Activated naive CD8-positive, alpha-beta T cell treated with anti-CD3 and anti-CD28 coated beads, Interleukin-2, amount 10 ng/mL, durations not matched to agents 7 days and 5 days (primary cell): ENCODE data around the gene EIF4E1B. TPM values are rescaled to one million over a fixed set of nuclear protein-coding genes. Genes with fewer than 3 reads are reported as not detected.
"Not testable (repeated sequence)": the region's sequence is repeated elsewhere in the genome, so short reads cannot be mapped to it uniquely, and the experiment has no call there.

Experiments
- ATAC-seq: fragments of 150-1000 bp; cut with Tn5 transposase; one replicate; pipeline ENCODE4 v1.10.0; 2021; ENCODE audit warnings: low read depth, moderate library complexity
- POLR2A ChIA-PET: fragments of 350-600 bp; sonication (Branson Sonifier 250); formaldehyde crosslinking; loops from one replicate; lab custom pipeline; 2021; ENCODE audit warnings: antibody characterized with exemption; lab: Charles Lee
- DNase-seq: peaks from one replicate; pipeline ENCODE4 v3.0.0; 2021
- H3K27ac Mint-ChIP-seq: one replicate; pipeline ENCODE4 v1.8.0; 2022; ENCODE audit warnings: mild to moderate bottlenecking, mixed read lengths
- H3K27me3 Mint-ChIP-seq: one replicate; pipeline ENCODE4 v1.8.0; 2022; ENCODE audit warnings: mild to moderate bottlenecking, moderate library complexity, mixed read lengths
- H3K36me3 Mint-ChIP-seq: one replicate; pipeline ENCODE4 v1.8.0; 2021; ENCODE audit warnings: mild to moderate bottlenecking, mixed read lengths
- H3K4me1 Mint-ChIP-seq: one replicate; pipeline ENCODE4 v1.8.0; 2021; ENCODE audit warnings: mixed read lengths
- H3K4me3 Mint-ChIP-seq: one replicate; pipeline ENCODE4 v1.8.0; 2022; ENCODE audit warnings: mild to moderate bottlenecking, moderate library complexity, mixed read lengths
- H3K9me3 Mint-ChIP-seq: one replicate; pipeline ENCODE4 v1.8.0; 2021; ENCODE audit warnings: mixed read lengths
- total RNA-seq, 2 experiments: library from RNA; stranded (reverse); gene quantifications; one replicate each; pipeline ENCODE4 v1.2.3, GENCODE V29; 2021

The EIF4E1B gene
- total RNA-seq: not detected

GRCh38 chr5:176629853-176630680 lies at the start of gene EIF4E1B, which contains the start of gene SNCB:
TSS of gene EIF4E1B (plus strand) at chr5:176630675. CDS start at chr5:176642788, 12,113 bp downstream.
TSS of gene SNCB (minus strand) at chr5:176630534. CDS start at chr5:176629654, 880 bp downstream.
- no peaks in the 10 kb centered on the region for H3K9me3 Mint-ChIP-seq
- H3K36me3 Mint-ChIP-seq: no peaks in the 10 kb centered on the region
- POLR2A ChIA-PET: interaction anchor here (0.9 to 1.7 kb wide), 4 partner anchors 8 to 17 kb away, joined by 3 to 8 read pairs (median 3); partner anchors contain the start of gene TSPAN17
- H3K27me3 Mint-ChIP-seq: peaks cover 75% of the 10 kb centered on the region
- DNase-seq (peak; percentile 78), ATAC-seq (peak; percentile 92)
- no peak within 1 kb of the TSS for H3K27ac Mint-ChIP-seq
- peaks cover 17% of the 10 kb centered on the region for H3K4me1 Mint-ChIP-seq
- peak within 1 kb of the TSS; percentile 64 for H3K4me3 Mint-ChIP-seq

GRCh38 chr5:176581361-176581760 lies 49.1 kb upstream of the EIF4E1B start:
- Mint-ChIP-seq H3K9me3 (peaks cover 7% of the 10 kb centered on the region), H3K4me1 (no peaks in the 10 kb centered on the region), H3K4me3 (no peak overlapping the region), H3K27me3 (no peaks in the 10 kb centered on the region), H3K36me3 (no peaks in the 10 kb centered on the region), H3K27ac (no peak overlapping the region)
- POLR2A ChIA-PET: no interaction called here
- ATAC-seq (no peak), DNase-seq (no peak)

GRCh38 chr5:176583076-176583475 lies 47.4 kb upstream of the EIF4E1B start:
- Mint-ChIP-seq H3K36me3 (no peaks in the 10 kb centered on the region), H3K27me3 (no peaks in the 10 kb centered on the region), H3K4me1 (no peaks in the 10 kb centered on the region), H3K27ac (no peak overlapping the region), H3K9me3 (peaks cover 7% of the 10 kb centered on the region), H3K4me3 (no peak overlapping the region)
- ATAC-seq (no peak), DNase-seq (no peak)
- POLR2A ChIA-PET: no interaction called here

GRCh38 chr5:176587398-176587797 lies 43.1 kb upstream of the EIF4E1B start:
- peaks cover 7% of the 10 kb centered on the region for H3K9me3 Mint-ChIP-seq
- POLR2A ChIA-PET: no interaction called here
- H3K27me3 Mint-ChIP-seq: no peaks in the 10 kb centered on the region
- H3K4me3 Mint-ChIP-seq: no peak overlapping the region
- no peak for ATAC-seq
- H3K4me1 Mint-ChIP-seq: no peaks in the 10 kb centered on the region
- H3K36me3 Mint-ChIP-seq: no peaks in the 10 kb centered on the region
- H3K27ac Mint-ChIP-seq: no peak overlapping the region
- DNase-seq: no peak

GRCh38 chr5:176588297-176588696 lies 42.2 kb upstream of the EIF4E1B start:
- peak overlapping the region; percentile 27 for H3K27ac Mint-ChIP-seq
- DNase-seq: no peak
- H3K9me3 Mint-ChIP-seq: peaks cover 7% of the 10 kb centered on the region
- no peaks in the 10 kb centered on the region for H3K36me3 Mint-ChIP-seq
- no peaks in the 10 kb centered on the region for H3K4me1 Mint-ChIP-seq
- POLR2A ChIA-PET: no interaction called here
- no peak overlapping the region for H3K4me3 Mint-ChIP-seq
- no peak for ATAC-seq
- no peaks in the 10 kb centered on the region for H3K27me3 Mint-ChIP-seq

GRCh38 chr5:176589039-176589769 lies 41.3 kb upstream of the EIF4E1B start:
- Mint-ChIP-seq H3K27ac (no peak overlapping the region), H3K9me3 (peaks cover 6% of the 10 kb centered on the region), H3K4me3 (no peak overlapping the region), H3K4me1 (no peaks in the 10 kb centered on the region), H3K36me3 (no peaks in the 10 kb centered on the region), H3K27me3 (peaks cover 4% of the 10 kb centered on the region)
- no peak for ATAC-seq
- DNase-seq: no peak
- POLR2A ChIA-PET: no interaction called here

- DNase-seq (no peak), ATAC-seq (no peak)
- H3K36me3 Mint-ChIP-seq: no peaks in the 10 kb centered on the region
- peaks cover 4% of the 10 kb centered on the region for H3K9me3 Mint-ChIP-seq
- no peak overlapping the region for H3K4me3 Mint-ChIP-seq
- POLR2A ChIA-PET: no interaction called here
- H3K27ac Mint-ChIP-seq: no peak overlapping the region
- H3K4me1 Mint-ChIP-seq: no peaks in the 10 kb centered on the region
- H3K27me3 Mint-ChIP-seq: peaks cover 6% of the 10 kb centered on the region
These were observed 40.3 kb upstream of the EIF4E1B start for GRCh38 chr5:176590035-176590717.

- DNase-seq, H3K27ac Mint-ChIP-seq, H3K4me1 Mint-ChIP-seq, H3K36me3 Mint-ChIP-seq, H3K4me3 Mint-ChIP-seq, H3K9me3 Mint-ChIP-seq, POLR2A ChIA-PET, ATAC-seq: not testable (repeated sequence)
- peaks cover 13% of the 10 kb centered on the region for H3K27me3 Mint-ChIP-seq
These were observed 38.8 kb upstream of the EIF4E1B start for GRCh38 chr5:176591667-176592066.

GRCh38 chr5:176592573-176592972 lies 37.9 kb upstream of the EIF4E1B start:
- POLR2A ChIA-PET: no interaction called here
- Mint-ChIP-seq H3K9me3 (no peaks in the 10 kb centered on the region), H3K4me1 (peaks cover 4% of the 10 kb centered on the region), H3K27me3 (peaks cover 13% of the 10 kb centered on the region), H3K36me3 (no peaks in the 10 kb centered on the region), H3K4me3 (no peak overlapping the region), H3K27ac (no peak overlapping the region)
- ATAC-seq (no peak), DNase-seq (no peak)

GRCh38 chr5:176593273-176593869 lies 37.1 kb upstream of the EIF4E1B start:
- Mint-ChIP-seq H3K27me3 (peaks cover 13% of the 10 kb centered on the region), H3K4me1 (peaks cover 4% of the 10 kb centered on the region), H3K27ac (no peak overlapping the region), H3K36me3 (no peaks in the 10 kb centered on the region), H3K9me3 (no peaks in the 10 kb centered on the region), H3K4me3 (no peak overlapping the region)
- POLR2A ChIA-PET: no interaction called here
- ATAC-seq (no peak), DNase-seq (no peak)

GRCh38 chr5:176594554-176594953 lies 35.9 kb upstream of the EIF4E1B start:
- DNase-seq (no peak), ATAC-seq (no peak)
- Mint-ChIP-seq H3K36me3 (no peaks in the 10 kb centered on the region), H3K27ac (no peak overlapping the region), H3K4me3 (no peak overlapping the region), H3K4me1 (peaks cover 4% of the 10 kb centered on the region), H3K27me3 (peaks cover 13% of the 10 kb centered on the region), H3K9me3 (no peaks in the 10 kb centered on the region)
- POLR2A ChIA-PET: no interaction called here

- H3K27ac Mint-ChIP-seq: no peak overlapping the region
- no peak for DNase-seq
- H3K36me3 Mint-ChIP-seq: no peaks in the 10 kb centered on the region
- H3K27me3 Mint-ChIP-seq: peaks cover 13% of the 10 kb centered on the region
- no peak for ATAC-seq
- peaks cover 4% of the 10 kb centered on the region for H3K4me1 Mint-ChIP-seq
- POLR2A ChIA-PET: no interaction called here
- H3K4me3 Mint-ChIP-seq: no peak overlapping the region
- no peaks in the 10 kb centered on the region for H3K9me3 Mint-ChIP-seq
These were observed 35.0 kb upstream of the EIF4E1B start for GRCh38 chr5:176595386-176595943.
